Kidney tubule cell (primary cell): ENCODE data around the gene L3MBTL4.
"Not testable (repeated sequence)": the region's sequence is repeated elsewhere in the genome, so short reads cannot be mapped to it uniquely, and the experiment has no call there.

Experiments
- DNase-seq: peaks from one replicate; pipeline ENCODE4 v3.0.0-alpha.2; 2018; ENCODE audit warnings: low spot score

Gene L3MBTL4

GRCh38 chr18:6310714-6311113 lies 104.0 kb downstream of the L3MBTL4 start:
- DNase-seq = no peak

- DNase-seq = no peak
Observed at GRCh38 chr18:6297875-6298274, 116.8 kb downstream of the L3MBTL4 start.

- DNase-seq = no peak
Observed at GRCh38 chr18:6294148-6294784, 120.4 kb downstream of the L3MBTL4 start.

GRCh38 chr18:6289843-6290242 lies 124.9 kb downstream of the L3MBTL4 start:
- DNase-seq = no peak

- no peak for DNase-seq
Observed at GRCh38 chr18:6286585-6286984, 128.1 kb downstream of the L3MBTL4 start.

- no peak for DNase-seq
Observed at GRCh38 chr18:6284761-6285160, 129.9 kb downstream of the L3MBTL4 start.

GRCh38 chr18:6284300-6284699 lies 130.4 kb downstream of the L3MBTL4 start:
- DNase-seq = no peak

- DNase-seq = peak; percentile 20
Observed at GRCh38 chr18:6281874-6282273, 132.8 kb downstream of the L3MBTL4 start.

GRCh38 chr18:6280211-6280743 lies 134.4 kb downstream of the L3MBTL4 start:
- DNase-seq = no peak

GRCh38 chr18:6279308-6279707 lies 135.4 kb downstream of the L3MBTL4 start:
- no peak for DNase-seq

- DNase-seq = no peak
Observed at GRCh38 chr18:6273423-6273822, 141.3 kb downstream of the L3MBTL4 start.

GRCh38 chr18:6272144-6272543 lies 142.6 kb downstream of the L3MBTL4 start:
- not testable (repeated sequence) for DNase-seq

GRCh38 chr18:6271585-6271984 lies 143.1 kb downstream of the L3MBTL4 start:
- no peak for DNase-seq

GRCh38 chr18:6270771-6271216 lies 143.9 kb downstream of the L3MBTL4 start:
- no peak for DNase-seq

GRCh38 chr18:6269660-6270332 lies 144.9 kb downstream of the L3MBTL4 start:
- DNase-seq = no peak

GRCh38 chr18:6266212-6266611 lies 148.5 kb downstream of the L3MBTL4 start:
- DNase-seq = no peak

GRCh38 chr18:6261938-6262337 lies 152.8 kb downstream of the L3MBTL4 start:
- no peak for DNase-seq

GRCh38 chr18:6259324-6259723 lies 155.4 kb downstream of the L3MBTL4 start:
- not testable (repeated sequence) for DNase-seq

GRCh38 chr18:6257950-6258349 lies 156.8 kb downstream of the L3MBTL4 start:
- DNase-seq = no peak

GRCh38 chr18:6256521-6256920 lies 158.2 kb downstream of the L3MBTL4 start:
- DNase-seq = no peak

GRCh38 chr18:6255886-6256285 lies 158.8 kb downstream of the L3MBTL4 start:
- no peak for DNase-seq

GRCh38 chr18:6255116-6255705 lies 159.5 kb downstream of the L3MBTL4 start:
- peak; percentile 35 for DNase-seq

- DNase-seq = no peak
Observed at GRCh38 chr18:6254456-6254855, 160.3 kb downstream of the L3MBTL4 start.
